Inflammatory macrophage (primary cell): ENCODE measurements around the gene TAS2R39.
"Not testable (repeated sequence)": the region's sequence is repeated elsewhere in the genome, so short reads cannot be mapped to it uniquely, and the experiment has no call there.

ENCODE experiments used
- DNase-seq, 2 donors: peaks; one replicate each; pipeline ENCODE4 v3.0.0-alpha.2; 2020 to 2022
- total RNA-seq, 18 experiments: gene quantifications; one replicate each; lab custom pipeline; 2026; ENCODE audit warnings: mixed read lengths in 6 of 18, inconsistent platforms in 2 of 18; lab: John Stamatoyannopoulos, UW

TAS2R39 gene
- total RNA-seq = 0 to 0.03 (median 0) reads per million in 18 experiments

DNA sequence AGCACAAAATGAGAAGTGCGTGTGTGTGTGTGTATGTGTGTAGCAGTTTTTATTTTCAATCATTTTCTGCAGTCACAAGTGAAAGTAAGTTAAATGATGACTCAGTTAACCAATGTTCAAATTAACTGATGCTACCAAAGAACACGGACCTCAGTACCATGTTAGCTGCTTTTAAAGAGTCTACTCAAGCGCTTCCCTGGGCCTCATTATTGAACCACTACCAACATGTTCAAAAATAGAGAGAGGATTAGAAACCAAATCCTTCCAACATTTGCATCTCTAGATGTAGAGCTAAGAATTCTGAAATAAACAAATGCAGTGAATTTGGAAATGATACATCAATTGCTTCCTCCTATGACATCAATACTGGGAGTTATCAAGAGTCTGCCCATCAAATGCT is at the start of gene TAS2R39:
Gene TAS2R39, plus strand, starts transcription at position 396 of the 400 bp plus-strand sequence. Its CDS starts 0 bp downstream, at position 396.
- no peak for DNase-seq

DNA sequence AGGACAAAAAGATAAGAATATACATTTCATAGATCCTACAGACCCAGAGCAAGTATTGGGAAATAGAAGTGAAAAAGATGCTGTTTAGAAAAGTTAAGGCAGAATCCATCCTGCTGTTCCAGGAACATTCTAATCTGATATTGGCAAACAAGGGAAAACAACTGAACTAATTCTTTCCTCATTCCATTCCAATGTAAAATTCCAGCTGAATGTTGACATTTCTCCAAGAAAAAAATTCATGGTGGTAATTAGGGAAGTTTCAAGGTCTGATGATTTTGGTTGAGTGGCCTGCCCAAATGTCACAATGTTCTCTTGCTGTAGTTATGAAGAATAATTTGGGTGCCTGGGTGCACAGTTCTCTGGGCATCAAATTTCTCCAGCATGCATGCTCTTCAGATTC is 36.1 kb upstream of the TAS2R39 start:
- DNase-seq = no peak

DNA sequence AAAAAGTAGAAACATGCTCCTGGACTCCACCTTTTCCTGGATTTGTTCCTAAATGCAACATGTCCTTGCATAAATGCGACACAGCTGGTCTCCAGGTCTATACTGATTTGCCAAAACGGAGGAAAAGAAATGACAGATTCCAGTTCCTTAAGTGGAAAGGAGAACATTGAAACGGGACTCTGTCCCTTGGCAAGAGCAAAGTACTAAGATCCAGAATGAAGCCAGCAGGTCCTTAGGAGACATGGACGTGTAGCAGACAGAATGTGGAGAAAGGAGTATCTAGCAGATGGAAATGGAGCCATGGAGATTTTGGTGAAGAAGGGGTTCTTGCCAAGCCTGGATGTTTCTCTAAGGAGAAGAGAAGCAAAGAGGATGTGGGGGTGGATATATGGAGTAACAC is 35.2 kb upstream of the TAS2R39 start:
- DNase-seq = peak in 1 of 2 donors; percentile 15

DNA sequence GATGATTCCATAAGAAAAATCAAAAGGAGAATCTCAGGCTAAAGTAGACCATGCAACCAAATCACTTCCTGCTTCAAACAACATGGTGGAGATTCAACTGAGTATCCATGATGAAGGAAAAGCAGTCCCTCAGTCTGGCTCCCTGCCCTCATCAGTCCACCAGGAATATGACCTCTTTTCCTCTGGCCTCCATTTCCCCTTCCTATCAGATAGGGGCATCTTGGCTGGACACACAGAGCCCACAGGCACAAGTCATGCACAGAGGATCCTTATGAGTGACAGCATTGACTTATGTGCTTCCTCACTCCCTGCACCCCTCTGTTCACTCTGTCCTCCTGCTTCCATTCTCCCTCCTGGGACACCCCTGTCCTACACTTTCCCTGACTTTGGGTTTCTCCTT is 34.6 kb upstream of the TAS2R39 start:
- DNase-seq = no peak

GRCh38 chr7:143150696-143151095 is 32.5 kb upstream of the TAS2R39 start:
- not testable (repeated sequence) for DNase-seq

- not testable (repeated sequence) for DNase-seq
Observed at GRCh38 chr7:143158617-143159016, 24.6 kb upstream of the TAS2R39 start.

- DNase-seq = no peak
Observed at GRCh38 chr7:143171697-143172096, 11.5 kb upstream of the TAS2R39 start.

DNA sequence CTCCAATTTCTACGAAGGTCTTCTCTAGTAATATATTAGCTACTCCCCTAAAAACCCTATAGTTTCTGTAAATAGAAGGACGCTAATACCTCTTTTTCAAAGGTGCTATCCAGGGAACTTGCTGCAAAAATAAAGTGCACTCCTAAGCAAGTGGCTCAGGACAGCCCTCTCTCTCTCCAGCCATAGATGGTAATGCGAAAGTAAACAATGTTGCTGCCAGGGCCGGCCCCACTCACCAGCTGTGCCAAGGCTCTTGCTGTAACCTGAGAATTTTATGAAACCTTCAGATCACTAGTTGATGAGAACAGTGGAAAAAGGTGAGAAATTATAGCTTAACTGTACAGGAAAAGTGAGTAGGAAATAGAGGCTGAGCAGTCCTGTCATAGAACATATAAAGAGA is 10.9 kb upstream of the TAS2R39 start:
- no peak for DNase-seq

DNA sequence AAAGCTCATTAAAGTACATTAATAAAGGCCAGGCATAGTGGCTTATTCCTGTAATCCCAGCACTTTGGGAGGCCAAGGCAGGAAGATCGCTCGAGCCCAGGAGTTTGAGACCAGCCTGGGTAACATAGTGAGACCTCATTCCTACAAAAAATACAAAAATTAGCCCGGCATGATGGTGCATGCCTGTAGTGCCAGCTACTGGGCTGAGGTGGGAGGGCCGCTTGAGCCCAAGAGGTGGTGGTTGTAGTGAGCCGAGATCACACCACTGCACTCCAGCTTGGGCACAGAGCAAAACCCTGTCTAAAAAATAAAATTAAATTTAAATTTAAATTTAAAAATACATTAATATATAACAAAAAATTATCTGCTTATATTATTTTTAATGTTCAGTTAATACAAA is 7.1 kb upstream of the TAS2R39 start:
- DNase-seq = no peak

- DNase-seq = no peak
Observed at GRCh38 chr7:143177374-143178119, 5.7 kb upstream of the TAS2R39 start.

GRCh38 chr7:143180771-143181170 is 2.4 kb upstream of the TAS2R39 start:
- not testable (repeated sequence) for DNase-seq

DNA sequence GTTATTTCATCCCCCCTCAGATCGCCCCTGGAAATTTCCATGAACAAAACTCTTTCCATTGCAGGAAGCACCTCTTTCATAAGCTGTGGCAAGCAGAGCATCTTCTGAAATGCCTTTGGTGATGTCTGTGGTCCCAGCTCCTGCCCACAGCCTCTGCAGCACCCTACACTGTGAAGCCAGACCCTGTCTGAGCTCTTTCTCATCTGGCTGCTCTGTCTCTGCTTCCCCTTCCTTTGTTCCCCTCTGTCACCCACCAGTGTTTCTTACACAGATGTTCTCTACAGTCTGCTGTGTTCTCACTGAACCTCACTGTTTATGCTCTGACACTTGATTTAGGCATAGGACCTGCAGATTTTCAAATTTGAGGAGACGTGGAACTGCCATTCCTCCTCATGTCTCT is 1.9 kb upstream of the TAS2R39 start:
- DNase-seq = no peak

DNA sequence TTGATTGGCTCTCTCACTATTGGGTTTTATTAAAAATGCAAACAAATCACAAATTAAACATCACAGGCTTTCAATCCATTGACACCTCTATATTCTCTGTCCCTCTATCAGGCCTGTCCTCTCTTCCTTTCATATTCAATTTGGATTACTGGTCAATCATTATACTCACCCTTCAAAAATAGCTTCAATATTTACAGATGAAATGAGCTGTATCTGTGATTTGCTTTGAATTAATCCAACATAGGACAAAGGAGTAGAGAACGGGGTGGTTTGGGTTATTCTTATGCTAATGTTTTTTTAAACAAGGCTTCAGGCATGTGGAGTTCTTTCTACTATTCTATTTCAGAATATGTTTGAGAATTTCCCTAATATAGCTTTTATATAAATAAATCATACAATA is 2.3 kb downstream of the TAS2R39 start:
- DNase-seq = no peak

- DNase-seq = no peak
Observed at GRCh38 chr7:143188994-143189393, 5.8 kb downstream of the TAS2R39 start.

GRCh38 chr7:143193880-143194279 is 10.7 kb downstream of the TAS2R39 start:
- no peak for DNase-seq

GRCh38 chr7:143199040-143199439 is 15.8 kb downstream of the TAS2R39 start:
- peak; percentile 33 to 57 for DNase-seq

DNA sequence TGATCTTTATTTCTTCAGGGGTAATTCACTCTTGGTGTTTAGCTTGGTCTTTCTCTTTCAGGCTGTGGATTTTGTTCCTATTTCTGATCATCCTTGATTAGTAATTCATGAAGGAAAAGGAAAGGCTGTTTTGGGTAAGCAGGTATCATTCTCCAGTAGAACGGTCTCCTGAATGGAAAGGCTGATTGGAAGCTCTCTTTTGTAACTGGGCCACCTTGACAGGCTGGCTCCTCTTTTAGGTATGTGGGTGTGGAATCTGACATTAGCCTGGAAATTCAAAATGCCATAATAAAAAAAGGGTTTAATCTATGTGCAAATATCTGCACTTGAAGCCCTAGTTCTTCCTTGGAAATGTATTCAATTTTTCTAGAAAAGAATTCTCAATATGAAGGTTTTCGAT is 18.9 kb downstream of the TAS2R39 start:
- DNase-seq = no peak

DNA sequence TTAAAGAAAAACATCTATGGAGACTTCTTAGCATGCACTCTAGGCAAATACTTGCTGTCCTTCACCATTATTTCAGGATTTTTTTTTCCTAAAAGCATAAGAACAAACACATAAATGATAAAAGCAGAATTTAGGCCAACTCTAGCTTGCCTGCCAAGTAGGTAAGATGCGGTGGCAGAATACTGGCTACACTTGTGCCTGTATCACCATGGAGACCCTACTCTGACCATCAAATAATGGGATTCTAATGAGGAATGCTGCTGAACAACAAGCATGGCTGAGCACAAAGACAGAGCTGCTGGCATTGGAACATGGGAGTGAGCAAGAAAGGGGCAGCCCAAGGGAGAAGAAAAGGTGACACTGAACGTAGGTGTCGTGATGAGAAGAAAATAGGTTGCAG is 20.2 kb downstream of the TAS2R39 start:
- no peak for DNase-seq

DNA sequence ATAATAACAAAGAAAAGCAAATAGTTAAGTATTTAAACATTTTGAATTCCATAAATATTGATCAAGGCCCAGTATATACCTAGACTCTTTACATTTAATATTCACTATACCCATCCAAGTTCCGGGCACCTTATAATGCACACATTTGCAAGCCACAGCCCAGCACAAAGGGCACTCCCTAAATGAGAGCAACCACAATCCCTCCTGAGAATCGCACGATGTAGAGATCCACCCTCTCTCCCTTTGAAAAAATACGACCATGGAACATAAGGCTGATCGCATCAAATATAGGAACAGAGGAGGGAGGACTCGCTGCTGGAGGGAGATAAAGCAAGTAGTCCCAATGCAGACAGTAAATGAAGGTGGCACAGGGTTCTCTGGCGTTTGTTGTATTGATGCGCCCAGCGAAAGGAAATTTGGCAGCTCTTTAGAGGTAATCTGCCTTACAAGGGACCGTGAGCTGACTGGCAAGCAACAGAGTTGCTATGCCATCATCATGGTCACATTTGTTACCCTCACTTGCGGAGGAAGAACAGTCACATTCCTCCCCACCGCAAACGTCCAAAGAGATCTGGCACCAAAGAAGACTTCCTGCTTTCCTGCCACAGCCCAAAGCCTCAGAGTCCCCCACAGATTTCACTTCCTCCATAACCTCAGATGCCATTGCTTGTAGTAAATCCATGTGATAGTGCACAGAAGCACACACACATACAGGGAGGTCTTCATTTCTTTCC is 22.5 kb downstream of the TAS2R39 start:
- peak; percentile 95 to 97 for DNase-seq

- no peak for DNase-seq
Observed at GRCh38 chr7:143210541-143210940, 27.3 kb downstream of the TAS2R39 start.

GRCh38 chr7:143213478-143213877 is 30.3 kb downstream of the TAS2R39 start:
- not testable (repeated sequence) for DNase-seq

DNA sequence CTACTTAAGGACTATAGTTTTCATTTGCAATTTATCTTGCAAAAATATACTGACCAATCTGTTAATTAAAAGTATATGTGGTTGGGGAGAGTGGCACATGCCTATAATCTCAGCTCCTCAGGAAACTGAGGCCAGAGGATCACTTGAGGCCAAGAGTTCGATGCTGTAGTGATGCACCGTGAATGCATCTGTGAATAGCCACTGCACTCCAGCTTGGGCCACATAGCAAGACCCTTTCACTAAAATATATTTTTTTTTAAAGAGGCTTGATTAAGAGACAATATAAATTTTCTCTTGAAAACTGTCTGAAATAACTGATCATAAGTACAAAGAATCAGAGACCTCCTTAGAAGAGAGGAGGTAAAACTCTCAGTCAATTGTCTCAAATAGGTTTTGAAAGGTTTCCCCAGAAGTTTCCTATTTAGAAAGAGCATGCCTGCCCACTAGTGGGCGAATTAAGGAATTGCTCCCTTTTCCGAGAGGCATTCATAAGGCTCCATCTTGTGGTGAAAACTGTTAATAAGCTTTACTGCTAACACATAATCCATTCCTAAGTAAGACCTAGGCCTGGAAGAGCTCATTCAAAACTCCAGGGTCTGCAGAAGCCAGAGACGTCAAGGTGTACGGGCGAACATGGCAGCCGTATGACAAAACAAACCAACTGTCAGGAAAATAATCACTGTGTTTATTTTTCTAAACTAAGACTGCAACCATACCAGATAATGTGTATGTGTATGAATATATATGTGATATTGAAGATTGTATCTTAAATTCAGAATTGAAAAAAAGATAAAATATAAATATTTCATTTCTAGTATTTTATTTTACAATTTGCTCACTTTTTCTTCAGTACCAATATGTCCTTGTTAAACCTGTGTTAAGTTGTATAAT is 31.8 kb downstream of the TAS2R39 start:
- peak; percentile 86 to 91 for DNase-seq

- peak in 1 of 2 donors; percentile 58 for DNase-seq
Observed at GRCh38 chr7:143216151-143216550, 32.9 kb downstream of the TAS2R39 start.
